GM21515 (cell line): ENCODE results near the gene PLIN5.

ENCODE experiments used
- ATAC-seq: cut with Tn5 transposase; IDR thresholded peaks from one replicate; pipeline ENCODE4 v1.9.1; 2021; ENCODE audit not compliant: unreplicated experiment

PLIN5 gene

DNA sequence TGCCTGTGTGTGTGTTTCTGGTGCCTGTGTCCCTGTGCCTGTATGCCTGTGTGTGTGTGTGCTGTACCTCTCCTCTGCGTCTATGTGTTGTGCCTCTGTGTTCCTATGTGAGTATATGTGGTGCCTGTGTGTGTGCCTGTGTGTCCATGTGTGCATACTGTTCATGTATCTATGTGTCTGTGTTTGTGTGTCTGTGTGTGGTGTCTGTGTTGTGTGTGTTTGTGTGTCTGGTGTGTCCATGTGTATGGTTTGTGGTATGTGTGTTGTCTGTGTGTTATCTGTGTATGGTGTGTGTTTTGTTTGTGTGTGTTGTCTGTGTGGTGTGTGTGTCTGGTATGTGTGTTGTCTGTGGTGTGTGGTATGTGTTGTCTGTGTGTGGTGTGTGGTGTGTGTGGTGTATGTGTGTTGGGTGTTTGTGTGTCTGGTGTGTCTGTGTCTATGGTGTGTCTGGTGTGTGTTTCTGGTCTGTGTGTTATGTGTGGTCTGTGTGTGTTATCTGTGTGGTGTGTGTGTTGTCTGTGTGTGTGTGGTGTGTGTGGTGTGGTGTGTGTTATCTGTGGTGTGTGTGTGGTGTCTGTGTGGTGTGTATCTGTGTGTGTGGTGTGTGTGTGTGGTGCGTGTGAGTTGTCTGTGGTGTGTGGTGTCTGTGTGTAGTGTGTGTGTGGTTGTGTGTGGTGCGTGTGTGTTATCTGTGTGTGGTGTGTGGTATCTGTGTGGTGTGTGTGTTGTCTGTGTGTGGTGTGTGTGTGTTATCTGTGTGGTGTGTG lies 42.5 kb downstream of the PLIN5 start:
- no peak for ATAC-seq

DNA sequence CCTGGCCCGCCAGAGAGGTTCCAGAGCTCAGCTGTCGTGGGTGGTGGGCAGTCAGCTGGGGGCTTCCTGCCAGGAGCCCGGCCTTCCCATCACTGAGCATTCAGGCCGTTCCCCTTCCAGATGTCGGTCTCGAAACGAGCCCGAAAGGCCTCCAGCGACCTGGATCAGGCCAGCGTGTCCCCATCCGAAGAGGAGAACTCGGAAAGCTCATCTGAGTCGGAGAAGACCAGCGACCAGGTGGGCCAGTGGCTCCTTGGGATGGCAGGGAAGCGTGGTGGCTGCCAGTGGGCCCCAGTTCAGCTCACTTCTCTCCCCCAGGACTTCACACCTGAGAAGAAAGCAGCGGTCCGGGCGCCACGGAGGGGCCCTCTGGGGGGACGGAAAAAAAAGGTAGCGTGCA lies 43.6 kb downstream of the PLIN5 start:
- ATAC-seq = no peak

DNA sequence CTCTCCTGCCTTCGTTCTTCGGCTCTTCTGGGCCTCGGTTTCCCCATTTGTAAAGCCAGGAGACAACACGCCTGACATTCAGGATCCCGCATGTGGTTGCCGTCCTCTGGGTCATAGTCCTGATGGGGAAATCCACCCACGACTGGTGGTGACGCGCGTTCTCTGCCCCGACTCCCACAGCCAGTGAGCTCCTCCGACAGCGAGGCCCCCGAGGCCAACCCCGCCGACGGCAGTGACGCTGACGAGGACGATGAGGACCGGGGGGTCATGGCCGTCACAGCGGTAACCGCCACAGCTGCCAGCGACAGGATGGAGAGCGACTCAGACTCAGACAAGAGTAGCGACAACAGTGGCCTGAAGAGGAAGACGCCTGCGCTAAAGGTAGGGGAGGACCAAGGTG lies 46.5 kb downstream of the PLIN5 start:
- ATAC-seq = no peak

DNA sequence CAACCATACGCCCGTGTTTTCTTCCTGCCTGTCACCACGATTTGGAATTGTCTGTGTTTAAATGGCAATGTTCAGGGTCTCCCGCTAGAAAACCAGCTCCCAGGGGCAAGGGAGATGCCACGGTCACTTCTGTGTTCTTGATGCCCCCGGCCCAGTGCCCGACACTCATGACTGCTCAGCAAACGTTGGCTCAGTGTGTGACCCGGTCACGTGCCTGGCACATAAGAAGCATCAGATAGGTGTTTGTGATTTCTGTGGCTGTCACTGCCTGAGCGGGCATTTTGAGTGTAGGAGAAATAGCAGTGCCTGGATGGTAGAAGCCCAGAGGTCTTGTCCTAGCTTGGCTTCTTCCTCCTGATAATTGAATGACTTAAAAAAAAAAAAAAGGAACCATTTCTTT lies 47.5 kb downstream of the PLIN5 start:
- no peak for ATAC-seq

DNA sequence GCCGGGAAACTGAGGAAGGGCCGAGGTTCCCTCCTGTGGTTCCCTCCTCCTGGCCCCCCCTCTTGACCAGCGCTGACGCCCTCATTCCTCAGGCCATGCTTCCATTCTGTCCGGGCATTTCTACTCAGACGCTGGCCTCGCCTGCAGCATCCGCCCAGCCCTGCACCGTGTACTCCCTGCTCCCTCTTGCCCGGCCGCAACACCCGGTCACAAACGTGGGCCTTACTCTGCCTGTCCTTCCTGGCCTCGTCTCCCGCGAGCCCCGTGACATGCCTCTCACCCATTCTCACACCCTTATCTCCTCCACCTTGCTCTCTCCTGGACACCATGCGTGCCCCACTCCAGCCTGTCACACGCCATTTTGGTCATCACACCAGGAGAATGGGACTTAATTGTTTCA lies 51.6 kb downstream of the PLIN5 start:
- ATAC-seq = no peak

DNA sequence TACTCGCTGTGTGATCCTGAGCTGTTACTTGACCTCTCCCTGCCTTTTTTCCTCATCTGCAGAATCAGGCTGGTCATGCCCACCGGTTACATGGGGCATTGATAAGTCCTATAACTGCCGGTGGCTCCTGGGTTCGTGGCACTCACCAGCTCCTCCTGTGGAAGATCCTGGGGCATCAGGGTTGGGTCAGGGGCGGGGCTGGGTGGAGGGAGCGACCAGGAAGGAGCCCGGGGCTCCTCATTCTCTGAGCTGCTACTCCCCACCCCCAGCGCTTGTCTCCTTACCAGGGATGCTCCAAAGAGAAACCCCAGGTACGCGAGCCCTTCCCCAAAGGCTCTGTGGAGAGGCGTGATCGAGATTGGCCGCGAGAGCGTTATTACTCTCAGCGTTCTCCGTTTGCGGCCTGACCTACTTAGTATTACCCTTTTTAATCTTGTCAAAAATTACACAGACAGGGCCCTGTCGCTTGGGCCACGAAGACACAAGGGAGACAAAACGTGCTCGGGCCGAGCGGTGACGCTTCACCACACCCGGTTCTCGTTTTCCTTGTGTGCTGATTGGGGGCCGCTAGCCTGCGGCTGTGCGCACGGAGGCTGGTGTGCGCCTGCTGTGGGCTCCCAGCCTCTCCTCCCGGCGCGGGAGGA lies 52.2 kb downstream of the PLIN5 start:
- ATAC-seq = no peak

DNA sequence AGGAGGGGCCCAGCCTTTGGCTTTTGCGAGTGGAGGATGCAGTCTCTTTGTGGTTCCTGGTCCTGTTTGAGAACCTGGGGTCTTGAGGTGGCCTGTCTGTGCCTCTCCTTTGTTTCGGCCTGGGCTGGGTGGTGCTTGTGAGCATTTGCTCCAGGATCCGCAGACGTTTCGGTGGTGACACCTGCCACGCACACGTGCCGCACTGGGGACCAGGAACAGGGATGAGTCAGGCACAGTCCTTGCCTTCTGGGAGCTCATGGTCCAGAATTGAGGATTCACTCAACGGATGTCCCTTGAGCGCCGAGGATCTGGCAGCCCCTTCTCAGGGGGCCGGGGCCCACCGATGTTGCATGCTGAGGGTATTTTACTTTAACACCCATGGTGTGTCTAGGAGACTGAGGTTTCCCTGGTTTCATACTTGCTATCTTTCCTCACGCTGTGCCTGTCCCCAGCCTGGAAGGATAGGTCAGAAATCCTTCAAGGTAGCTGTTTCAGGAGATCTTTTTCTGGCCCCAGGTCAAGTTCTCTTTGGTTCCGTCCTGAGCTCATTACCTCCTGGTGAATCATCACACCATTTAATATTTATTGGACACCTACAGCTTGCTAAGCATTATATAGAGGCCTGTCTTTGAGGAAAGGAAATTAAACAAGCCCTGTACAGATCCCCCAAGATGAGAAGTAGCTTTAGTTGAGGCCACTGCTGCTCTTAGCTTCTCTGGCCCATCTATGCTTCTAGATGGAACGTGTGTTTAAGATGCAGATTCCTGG lies 57.8 kb downstream of the PLIN5 start:
- no peak for ATAC-seq

DNA sequence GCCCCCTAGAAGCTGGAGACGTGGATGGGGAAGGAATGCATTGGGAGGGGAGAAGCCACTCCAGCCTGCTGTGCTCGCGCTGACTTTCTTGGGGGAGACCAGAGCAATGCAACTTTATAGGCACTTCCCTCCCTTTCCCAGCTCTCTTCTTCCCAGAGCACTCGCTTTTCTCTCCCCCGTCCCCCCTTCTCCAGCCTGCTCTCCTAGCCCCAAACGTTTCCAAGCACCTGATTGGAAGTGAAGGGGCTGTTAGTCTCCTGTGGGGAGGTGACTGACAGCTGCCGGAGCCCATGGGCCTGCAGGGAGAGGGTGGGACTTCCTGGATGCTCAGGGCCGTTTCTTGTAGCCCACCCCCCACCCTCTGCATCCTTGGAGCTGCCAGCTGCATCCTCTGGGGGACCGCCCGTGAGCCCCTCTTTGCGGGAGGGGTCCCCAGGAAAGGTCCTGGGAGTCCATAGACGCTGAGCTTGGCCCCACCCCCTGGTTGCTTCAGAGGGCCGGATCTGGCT lies 60.5 kb downstream of the PLIN5 start:
- no peak for ATAC-seq

DNA sequence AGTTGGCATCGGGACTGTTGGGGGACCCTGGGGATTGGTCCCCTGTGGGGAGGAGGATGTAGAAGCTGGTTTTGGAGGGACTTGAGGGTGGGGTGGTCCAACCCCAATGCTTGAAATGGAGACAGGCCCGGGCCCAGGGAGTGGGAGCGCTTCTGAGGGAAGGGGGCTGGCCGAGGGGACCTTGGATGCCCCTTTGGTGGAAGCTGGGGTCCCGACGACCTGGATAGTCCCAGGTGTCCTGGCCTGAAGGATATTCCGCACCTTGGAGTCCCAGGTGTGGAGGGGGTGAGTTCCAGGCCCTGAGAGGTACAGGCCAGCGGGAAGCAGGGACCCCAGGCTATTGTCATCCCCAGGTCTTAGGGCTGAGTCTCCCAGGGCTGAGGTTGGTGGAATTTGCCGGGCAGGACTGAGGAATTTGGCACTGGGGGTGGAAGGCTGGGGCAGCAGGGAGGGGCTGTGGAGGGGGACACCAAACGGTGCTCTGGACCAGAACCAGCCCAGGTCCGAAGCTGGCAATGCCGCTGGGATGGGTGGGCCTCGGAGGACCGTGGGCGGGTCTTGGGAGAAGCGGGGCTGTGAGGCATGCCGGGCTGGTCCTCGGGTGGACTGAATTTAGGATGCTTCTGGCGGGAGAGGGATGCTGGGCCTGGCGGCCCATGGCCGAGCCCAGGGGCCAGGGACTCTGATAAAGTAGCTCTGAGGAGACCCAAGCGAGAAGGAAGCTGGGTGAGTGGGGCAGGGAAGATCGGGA lies 61.1 kb downstream of the PLIN5 start:
- no peak for ATAC-seq

DNA sequence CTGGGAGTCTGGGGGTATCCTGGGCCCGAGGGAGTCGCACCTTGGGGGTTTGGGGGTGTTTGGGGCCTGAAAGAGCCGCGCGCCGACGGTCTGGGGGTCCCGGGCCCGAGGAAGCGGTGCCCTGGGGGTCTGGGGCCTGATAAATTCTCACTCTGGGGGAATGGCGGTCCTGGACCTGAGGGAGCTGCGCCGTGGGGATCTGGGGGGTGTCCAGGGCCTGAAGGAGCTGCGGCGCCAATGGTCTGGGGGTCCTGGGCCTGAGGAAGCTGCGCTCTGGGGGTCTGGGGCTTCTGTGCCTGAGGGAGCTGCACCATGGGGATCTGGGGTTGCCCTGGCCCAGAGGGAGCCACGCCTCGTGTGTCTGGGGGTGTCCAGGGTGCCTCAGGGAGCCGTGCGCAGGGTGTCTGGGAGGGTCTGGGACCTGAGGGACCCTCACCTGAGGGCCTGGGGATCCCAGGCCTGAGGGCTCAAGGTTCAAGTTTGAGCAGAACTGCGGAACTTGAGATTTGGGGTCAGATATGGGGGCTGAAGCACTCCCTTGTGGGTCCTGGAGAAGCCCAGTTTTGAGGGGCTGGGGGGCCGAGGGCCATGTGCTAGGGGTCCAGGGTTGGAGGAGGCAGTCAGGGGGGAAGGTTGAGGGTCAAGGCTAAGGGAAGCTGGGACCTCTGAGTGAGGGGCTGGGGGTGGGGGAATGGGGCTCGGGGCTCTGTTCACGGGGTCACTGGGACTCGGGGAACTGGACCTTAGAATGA lies 61.8 kb downstream of the PLIN5 start:
- no peak for ATAC-seq
